DMS 273 treated with DMSO at 0.1 percent for 48 hours (cell line): ENCODE data around the gene SNX18.
"Not testable (repeated sequence)": the region's sequence is repeated elsewhere in the genome, so short reads cannot be mapped to it uniquely, and the experiment has no call there.

Experiments used
- DNase-seq: peaks from one replicate; lab custom pipeline; 2025; lab: John Stamatoyannopoulos, UW

The SNX18 gene, protein sequence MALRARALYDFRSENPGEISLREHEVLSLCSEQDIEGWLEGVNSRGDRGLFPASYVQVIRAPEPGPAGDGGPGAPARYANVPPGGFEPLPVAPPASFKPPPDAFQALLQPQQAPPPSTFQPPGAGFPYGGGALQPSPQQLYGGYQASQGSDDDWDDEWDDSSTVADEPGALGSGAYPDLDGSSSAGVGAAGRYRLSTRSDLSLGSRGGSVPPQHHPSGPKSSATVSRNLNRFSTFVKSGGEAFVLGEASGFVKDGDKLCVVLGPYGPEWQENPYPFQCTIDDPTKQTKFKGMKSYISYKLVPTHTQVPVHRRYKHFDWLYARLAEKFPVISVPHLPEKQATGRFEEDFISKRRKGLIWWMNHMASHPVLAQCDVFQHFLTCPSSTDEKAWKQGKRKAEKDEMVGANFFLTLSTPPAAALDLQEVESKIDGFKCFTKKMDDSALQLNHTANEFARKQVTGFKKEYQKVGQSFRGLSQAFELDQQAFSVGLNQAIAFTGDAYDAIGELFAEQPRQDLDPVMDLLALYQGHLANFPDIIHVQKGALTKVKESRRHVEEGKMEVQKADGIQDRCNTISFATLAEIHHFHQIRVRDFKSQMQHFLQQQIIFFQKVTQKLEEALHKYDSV

DNA sequence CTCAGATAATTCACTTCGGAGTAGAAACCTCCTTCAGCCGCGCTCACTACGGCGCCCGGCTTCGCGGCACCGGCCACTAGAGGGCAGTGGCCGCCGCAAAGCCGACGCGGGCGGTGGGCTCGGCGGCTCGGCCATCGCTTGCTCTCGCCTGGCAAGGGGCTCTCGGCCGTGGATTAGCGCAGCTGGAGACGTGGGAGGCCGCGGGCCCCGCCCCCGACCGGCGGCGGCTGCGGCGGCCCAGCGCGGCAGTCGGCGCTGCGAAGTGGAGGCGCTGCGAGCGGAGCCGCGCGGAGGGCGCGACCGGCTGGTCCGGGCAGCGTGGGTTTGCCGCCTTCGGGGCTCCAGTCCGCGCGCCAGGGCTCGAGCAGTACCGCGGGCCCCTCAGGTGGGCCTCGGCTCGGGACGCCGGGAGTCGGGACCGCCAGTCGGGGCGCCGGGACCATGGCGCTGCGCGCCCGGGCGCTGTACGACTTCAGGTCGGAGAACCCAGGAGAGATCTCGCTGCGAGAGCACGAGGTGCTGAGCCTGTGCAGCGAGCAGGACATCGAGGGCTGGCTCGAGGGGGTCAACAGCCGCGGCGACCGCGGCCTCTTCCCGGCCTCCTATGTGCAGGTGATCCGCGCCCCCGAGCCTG, at the start of gene SNX18:
Gene SNX18 (plus strand): TSS at position 248 of the 634 bp plus-strand sequence. CDS start 194 bp downstream, at position 442.
- DNase-seq = peak; percentile 68

DNA sequence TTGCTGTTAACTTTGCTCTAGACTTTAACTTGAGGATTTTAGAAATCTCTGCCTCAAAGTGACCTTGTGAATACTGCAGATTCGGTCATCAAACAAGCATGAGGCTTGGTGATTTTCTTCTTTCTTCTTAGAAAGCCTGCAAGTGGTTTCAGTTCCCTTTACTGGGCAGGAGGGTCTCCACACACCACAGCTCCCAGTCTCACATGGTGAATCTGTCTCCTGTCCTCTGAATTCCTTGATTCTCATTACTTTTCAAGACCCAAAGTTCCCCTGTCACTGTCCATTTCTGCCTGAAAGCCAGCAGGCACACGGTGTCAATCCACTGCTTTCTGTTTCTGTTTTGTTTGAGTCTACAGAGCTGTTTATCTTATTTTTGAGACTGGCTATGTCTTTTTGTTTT, 47.9 kb upstream of the SNX18 start:
- DNase-seq = no peak

DNA sequence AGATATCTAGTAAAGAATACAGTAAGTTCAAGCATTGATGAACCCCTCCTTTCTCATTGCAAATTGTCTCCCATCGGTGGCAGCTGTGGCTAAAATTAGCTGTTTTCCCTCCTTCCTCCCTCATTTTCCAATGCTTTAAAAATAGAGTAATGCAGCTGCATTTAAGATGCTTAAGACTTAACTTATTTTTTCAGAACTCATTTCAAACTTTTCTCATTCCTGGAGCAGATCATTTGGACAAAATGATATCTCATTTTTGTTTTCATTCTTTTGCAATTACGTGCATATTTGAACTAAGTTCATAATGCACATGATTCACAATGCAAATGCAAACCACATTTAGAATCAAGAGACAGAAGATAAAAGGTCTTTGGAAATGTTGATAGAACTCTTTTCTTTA, 47.4 kb upstream of the SNX18 start:
- DNase-seq = no peak

DNA sequence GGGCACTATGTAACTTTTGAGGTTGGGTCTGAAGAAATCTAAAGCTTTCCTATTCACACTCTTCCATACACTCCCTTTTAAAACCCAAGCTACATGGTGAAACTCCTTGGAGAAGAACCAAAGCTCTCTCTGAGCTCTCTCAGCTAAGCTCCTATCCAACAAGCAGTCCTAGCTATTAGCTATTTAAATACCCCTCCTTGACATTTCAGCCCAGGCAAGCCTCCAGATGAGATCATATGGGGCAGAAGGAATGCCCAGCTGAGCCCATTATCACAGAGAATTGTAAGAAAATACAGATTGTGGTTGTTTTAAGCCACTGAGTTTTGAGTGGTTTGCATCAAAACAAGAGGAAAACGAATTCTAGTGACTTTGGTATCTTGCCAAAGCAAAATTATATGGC, 46.9 kb upstream of the SNX18 start:
- DNase-seq = no peak

DNA sequence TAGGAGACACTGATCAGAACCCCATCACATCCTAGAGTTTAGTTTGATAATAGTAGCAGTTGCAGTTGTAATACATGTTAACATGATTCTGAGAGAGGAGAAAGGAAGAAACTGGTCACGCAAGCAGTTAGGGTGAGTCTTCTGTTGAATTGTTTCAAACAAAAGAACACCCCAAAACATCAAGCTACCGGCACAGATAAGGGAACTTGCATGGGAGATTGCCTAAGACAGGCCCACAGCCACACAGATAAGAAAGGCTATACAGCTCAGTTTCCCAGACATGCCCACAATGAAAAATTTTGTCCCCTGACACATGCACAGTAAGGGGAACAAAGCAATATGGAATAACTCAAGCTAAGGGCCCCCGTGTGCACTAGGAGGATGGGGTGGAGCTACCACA, 46.2 kb upstream of the SNX18 start:
- no peak for DNase-seq

DNA sequence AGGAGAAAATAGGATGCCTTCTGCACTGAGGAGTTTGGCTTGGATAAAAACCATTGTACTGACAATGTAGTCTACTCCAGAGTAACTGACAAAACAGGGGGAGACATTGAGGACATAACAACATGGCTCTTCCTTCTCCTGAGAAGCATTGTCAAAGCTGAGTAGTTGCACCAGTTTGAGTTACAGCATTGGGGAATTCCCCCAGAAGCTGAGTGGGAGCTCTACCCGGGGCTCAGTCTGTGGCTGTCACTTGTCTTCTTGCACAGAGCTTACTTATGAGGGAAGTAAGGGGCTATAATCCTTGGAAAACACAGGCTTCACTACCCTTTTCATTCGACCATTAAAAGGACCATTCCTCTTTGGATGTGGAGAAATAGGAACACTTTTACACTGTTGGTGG, 40.9 kb upstream of the SNX18 start:
- no peak for DNase-seq

DNA sequence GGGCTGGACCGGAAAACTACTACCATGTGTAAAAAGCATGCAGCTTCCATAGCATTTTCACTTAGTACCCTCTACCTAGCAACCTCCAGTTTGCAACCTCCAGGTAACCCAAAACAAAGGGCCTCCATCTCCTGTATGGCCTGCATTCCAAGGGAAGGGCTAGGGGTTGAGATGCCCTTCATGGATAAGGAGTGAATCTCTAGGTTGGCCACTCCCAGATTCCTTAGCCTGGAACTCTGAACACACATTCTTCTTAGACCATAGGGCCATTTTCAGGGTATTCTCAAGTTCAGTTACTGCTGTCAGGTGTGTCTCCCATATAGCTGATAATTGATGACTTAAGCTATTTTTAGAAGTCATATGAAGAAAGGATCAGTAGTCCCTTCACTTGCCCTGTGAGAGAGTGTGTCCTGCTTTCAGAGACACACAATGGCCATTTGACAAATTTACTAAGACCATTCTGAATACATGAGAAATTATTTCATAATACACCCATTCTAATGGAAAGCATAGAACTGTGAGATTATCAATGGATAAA, 39.5 kb upstream of the SNX18 start:
- DNase-seq = no peak

DNA sequence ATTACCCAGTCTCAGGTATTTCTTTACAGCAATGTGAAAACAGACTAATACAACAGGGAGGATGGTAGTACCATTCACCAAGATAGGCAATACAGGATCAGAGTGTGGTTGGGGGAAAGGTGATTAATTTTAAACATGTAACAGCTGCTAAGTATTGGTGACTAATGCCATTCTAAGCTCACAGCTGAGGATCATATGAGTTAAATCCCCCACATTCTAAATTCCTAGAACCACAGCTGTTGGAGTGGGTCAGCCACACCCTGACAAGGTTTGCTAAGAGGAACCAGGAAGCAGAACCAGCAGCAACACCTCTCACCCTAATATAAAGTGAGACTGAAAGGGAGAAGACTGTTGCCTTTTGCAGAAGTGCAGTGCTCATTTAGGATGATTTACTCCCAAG, 37.3 kb upstream of the SNX18 start:
- DNase-seq = no peak

DNA sequence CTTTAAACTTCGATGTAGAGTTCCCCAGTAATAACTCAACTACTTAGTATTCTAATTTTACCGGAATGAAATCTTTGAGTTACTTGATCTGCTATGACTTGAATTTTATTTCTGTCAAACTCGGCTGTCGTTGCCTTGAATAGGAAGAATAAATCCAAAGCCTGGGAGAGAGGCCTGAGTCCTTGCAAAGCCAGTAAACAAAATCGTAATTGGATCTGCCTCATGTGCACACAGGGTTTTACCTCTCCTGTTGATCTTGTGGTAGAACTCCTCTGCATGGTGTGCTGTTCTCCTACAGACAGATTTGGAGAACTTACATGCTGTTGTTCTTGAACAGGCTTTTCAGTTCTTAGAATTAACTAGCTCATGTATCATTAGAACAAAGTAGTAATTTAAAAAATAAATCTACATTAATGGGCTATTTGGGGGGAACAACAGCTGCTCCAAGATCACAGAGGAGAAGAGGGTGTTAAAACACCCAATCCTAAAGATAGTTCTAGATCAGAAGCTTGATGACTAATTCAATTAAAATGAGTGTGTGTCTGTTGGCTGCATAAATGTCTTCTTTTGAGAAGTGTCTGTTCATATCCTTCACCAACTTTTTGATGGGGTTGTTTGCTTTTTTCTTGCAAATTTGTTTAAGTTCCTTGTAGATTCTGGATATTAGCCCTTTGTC, 33.2 kb upstream of the SNX18 start:
- no peak for DNase-seq

DNA sequence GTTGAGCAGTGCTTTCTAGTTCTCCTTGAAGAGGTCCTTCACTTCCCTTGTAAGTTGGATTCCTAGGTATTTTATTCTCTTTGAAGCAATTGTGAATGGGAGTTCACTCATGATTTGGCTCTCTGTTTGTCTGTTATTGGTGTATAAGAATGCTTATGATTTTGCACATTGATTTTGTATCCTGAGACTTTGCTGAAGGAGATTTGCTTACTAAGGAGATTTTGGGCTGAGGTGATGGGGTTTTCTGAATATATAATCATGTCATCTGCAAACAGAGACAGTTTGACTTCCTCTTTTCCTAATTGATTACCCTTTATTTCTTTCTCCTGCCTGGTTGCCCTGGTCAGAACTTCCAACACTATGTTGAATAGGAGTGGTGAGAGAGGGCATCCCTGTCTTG, 31.9 kb upstream of the SNX18 start:
- DNase-seq = not testable (repeated sequence)

DNA sequence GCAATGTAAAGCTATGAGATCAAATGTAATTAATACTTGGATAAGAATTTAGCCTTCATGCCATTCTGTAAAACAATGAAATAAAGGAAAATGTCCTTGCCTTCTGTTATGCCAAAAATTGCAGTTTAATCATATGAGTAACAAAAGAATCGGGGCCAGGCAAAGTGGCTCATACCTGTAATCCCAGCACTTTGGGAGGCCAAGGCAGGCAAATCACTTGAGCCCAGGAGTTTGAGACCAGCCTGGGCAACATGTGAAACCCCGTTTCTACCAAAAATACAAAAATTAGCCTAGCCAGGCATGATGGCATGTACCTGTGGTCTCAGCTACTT, 27.9 kb upstream of the SNX18 start:
- not testable (repeated sequence) for DNase-seq

DNA sequence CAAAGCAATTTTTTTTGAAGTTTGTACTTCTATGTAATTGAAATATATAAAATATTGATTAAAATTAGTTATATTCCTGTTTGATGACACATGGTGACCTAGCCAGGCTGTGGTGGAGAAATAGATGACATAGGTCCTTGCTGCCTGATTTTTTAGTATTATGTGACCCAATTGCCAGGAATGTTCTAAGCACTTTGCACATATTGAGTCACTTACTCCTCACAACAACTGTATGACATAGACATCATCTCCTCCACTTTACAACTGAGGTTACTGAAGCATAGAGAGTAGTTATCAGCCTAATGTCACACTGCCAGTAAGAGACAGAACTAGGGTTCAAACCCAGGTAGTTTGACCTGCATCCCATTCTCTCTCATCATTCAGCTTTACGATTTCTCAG, 26.2 kb upstream of the SNX18 start:
- no peak for DNase-seq

DNA sequence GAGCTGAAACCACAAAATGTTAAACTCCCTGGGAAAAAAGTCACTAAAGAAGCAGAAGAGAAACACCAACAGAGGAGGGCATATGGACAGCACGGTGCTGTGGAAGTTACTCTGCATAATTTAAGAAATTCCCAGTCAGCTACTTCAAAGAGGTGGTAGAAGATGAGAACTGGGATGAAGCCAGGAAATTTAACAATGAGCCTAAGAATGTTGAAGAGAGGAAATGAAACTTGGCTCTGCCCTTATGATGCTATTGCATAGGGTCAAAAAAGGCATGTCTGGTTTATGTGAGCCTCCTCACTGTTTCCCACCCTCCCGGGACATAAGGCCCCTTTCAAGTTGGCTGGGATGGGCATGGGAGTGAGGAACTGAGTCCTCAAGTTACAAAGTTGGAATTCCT, 25.4 kb upstream of the SNX18 start:
- DNase-seq = no peak

DNA sequence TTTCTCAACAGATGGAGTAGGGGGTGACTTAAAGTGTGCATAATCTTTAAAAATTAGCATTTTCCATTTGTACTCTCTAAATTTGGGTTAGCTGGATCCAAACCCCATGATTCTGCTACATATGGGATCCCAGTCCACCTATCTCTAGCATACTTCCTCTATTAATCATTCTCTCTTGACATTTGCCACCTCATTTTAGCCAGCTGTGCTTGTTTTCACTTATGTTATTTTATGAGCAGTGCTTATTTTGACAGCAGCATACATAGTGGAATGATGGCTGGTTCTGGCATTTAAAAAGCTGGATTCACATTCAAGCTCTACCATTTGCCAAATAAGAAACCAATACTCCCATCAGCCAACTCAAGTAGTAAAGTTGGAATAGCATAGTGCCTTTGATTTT, 22.5 kb upstream of the SNX18 start:
- no peak for DNase-seq

DNA sequence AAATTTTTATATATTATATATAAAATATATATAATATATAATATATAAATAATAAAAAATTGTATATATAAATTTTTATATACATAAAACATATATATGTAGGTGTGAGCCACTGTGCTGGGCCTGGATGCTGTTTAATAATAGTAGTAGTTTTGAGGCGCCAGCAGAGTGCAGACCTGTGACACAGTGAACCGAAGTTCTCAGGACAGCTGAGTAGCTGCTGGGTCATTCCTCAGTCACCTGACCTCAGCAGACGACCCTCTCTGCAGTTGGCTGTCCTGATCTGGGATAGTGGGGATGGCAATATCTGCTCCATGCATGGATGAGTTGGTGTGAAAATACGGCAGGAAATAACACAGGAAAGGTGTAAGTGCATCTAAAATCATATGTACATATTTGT, 3.3 kb upstream of the SNX18 start:
- no peak for DNase-seq

DNA sequence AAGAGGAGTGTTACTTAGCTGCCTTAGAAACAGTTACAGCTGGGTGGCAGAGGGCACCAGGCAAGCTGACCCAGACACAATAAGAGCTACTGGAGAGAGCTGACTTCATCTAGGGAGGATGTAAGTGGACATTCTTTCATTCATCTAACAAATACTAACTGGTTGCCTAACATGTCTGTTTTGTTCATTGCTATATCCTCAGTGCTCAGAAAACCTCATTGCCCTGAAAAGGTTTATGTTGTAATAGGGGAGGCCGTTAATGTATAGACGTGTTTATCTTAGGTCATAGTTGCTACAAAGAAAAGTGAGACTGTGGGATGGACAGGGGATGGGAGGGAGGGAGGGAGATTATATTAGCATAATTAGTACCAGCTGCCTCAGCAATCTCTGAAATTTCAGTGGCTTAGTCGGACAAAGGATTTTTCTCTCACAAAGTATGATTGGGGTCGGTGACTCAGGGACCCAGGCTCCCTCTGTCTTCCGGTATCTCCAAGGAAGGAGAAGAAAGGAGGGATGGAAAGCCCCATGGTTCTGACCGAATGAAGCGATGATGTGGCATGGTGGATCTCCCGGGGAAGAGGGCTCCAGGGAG, 2.6 kb upstream of the SNX18 start:
- no peak for DNase-seq

DNA sequence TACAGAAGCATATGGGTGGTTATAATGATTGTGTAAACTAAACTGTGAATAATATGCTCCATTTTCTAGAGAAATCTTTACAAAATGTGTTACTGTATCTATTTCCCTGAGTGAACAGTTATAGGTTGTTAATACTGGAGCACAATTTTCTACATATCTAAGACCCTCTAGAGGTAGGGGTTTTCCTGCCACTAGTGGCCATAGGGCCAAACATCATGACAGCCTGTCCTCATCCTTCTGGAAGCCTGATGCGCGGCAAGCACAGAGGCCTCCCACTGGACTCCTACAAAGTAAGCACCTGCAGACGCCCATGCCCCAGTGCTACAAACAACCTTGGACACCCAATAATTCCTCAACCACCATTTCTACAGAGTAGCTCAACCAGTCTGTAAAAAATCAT, 1.9 kb upstream of the SNX18 start:
- DNase-seq = no peak

DNA sequence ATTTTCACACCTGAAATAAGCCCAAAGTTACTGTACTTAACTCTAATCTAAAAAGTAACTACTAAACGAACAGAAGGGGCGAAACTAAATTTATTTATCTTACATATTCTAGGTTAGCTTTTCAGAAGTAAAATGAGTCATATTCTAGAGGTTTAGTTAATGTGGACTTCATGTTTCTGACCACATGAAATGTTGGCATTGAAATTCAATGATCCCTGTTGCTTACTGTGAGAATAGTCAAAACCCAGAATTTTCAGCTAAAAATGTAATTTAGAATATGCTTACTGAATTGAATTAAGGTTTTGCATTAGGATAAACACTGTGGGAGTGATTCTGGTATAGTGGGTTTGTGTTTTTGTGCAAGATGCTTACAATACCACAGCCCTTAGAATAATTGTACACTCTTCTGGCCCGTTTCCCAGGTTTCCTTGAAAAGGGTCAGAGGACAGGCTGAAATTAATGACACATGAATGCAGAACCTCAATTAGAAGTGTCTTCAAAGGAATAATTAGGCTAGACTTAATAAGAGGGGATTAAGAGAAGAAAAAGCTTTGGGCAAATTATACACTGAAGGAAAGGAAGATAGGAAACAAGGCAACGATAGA, 1.4 kb upstream of the SNX18 start:
- DNase-seq = no peak

DNA sequence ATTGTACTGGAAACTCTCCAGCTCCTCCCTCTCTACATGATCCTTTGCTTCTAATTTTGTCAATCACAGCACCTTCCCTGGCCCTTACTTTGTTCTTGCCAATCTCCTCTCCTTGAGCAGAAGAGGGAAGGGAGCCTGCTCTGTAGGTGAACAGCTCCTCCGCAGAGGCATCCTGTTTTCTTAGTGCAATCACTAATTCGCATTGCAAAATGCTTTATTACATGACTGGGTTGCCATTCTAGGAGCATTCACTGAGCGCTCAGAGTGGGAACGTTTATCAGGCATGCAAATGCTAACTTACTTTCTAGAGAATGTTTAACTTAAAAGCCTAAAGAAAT, 416 bp upstream of the SNX18 start:
- no peak for DNase-seq

DNA sequence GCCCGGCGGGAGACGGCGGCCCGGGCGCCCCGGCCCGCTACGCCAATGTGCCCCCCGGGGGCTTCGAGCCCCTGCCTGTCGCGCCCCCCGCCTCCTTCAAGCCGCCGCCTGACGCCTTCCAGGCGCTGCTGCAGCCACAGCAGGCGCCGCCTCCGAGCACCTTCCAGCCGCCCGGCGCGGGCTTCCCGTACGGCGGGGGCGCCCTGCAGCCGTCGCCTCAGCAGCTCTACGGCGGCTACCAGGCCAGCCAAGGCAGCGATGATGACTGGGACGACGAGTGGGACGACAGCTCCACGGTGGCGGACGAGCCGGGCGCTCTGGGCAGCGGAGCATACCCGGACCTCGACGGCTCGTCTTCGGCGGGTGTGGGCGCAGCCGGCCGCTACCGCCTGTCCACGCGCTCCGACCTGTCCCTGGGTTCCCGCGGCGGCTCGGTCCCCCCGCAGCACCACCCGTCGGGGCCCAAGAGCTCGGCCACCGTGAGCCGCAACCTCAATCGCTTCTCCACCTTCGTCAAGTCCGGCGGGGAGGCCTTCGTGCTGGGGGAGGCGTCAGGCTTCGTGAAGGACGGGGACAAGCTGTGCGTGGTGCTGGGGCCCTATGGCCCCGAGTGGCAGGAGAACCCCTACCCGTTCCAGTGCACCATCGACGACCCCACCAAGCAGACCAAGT, 723 bp downstream of the SNX18 start:
- DNase-seq = no peak

DNA sequence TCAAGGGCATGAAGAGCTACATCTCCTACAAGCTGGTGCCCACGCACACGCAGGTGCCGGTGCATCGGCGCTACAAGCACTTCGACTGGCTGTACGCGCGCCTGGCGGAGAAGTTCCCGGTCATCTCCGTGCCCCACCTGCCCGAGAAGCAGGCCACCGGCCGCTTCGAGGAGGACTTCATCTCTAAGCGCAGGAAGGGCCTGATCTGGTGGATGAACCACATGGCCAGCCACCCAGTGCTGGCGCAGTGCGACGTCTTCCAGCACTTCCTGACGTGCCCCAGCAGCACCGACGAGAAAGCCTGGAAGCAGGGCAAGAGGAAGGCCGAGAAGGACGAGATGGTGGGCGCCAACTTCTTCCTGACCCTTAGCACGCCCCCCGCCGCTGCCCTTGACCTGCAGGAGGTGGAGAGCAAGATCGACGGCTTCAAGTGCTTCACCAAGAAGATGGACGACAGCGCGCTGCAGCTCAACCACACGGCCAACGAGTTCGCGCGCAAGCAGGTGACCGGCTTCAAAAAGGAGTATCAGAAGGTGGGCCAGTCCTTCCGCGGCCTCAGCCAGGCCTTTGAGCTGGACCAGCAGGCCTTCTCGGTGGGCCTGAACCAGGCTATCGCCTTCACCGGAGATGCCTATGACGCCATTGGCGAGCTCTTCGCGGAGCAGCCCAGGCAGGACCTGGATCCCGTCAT, 1.4 kb downstream of the SNX18 start:
- no peak for DNase-seq
